CD4-positive, alpha-beta T cell treated with Interleukin-1 beta for 1 hour (primary cell): ENCODE results near the gene AKAP6.

Source experiments
- DNase-seq, 2 donors: peaks; one replicate each; pipeline ENCODE4 v3.0.0-alpha.2; 2020 to 2022

The AKAP6 gene

DNA sequence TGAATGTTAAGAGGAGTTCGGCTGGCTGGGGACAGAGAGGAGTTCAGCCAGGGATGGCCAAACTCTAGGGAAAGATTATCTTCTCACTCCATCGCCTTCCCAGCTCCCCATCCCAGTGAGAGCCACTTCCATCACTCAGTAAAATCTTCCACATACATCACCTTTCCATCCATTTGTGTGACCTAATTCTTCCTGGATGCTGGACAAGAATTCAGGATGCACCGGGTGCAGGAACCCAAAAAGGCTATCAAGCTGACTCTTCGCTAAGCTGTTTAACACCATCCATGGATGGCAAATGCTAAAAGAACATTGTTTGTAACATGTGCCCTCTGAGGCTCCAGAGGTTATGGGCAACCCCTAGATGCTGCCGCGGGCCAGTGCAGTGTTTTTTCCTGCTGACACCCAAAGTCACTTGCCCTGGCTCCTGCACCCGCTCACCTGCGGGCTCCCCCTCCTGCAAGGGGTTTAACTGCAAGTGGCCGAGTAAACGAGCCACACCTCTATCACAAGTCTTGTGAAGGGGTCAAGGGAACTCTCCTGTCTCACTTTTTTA, 393.6 kb downstream of the AKAP6 start:
- no peak for DNase-seq

DNA sequence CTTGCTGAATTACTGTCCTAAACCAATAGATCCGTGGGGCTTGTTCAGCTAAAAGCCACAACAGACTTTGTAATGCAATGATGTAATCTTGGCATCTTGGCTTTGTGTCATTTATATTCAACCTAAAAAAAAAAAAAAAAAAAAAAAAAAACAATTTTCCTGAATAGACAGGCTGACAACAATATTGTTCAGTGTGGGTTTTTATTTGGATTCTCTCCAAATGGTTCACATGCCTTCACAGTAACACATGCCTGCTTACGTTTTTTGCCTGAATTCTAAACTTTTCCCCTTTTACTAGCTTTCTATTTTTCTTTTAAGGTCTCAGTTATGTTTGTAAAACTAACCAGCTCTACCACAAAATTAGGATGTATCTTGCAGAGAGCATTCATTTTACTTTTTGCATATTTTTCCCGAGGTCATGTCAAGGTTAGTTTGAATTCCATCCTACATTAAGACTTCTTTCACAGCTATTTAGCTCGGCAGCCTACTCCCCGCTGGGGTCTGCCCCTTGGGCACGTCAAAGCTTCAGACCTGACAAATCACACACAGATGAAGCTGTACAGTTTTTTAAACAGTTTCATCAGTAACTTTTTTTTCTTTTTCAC, 395.9 kb downstream of the AKAP6 start:
- DNase-seq, result no peak

DNA sequence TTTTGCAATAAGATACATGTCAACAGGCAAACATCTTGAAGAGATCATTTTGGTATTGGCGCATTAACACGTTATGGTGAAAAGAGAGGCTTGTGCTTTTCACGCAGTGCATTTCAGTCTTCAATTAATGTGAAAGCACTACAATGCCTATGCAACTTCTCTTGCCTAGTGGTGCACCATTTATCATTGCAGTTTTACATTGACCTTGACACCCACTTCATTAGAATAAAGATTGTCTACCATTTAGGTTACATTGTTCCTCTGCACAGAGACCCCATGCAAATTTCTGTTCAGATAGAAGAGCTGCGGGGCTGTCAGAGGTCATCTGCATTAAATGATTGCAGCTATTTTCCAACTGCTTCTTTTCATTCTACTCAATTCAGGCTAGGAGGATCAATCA, 397.4 kb downstream of the AKAP6 start:
- DNase-seq, result no peak

DNA sequence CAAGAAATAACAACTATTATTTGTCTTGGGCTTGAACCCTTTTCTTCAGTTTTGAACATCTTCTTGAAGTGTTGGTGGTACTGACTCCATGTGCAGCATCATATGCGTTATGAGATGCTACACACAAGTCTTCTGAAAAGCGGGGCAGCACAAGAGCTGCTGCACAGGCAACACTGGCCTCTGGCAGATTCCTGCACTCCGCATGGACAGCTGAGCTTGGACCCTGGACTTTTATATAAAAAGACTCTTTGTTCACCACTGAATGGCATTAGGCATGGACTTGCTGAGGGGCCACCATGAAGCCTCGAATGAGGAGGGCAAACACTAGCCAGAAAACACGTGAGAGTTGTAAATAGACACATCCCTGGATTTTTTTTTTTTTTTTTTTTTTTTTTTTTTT, 398.7 kb downstream of the AKAP6 start:
- DNase-seq, result no peak

DNA sequence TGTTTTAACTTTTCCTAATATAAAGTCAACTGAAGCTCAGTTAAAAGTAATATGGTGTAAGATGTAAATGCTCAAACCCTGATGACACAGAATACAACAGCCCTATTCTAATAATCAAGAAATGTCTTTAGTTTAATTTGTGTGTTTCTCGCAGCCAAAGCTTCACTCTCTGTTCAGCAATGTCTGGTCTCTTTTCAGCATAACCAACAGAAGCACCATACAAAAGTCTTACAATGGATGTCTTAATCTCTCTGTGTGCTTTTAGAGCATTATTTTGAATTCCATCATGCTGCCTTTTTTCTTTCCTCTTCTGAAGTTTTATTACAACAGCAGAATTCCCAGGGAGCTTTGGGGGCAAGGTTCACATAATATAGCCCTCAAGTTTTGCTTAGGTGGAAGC, 399.4 kb downstream of the AKAP6 start:
- DNase-seq, result no peak

DNA sequence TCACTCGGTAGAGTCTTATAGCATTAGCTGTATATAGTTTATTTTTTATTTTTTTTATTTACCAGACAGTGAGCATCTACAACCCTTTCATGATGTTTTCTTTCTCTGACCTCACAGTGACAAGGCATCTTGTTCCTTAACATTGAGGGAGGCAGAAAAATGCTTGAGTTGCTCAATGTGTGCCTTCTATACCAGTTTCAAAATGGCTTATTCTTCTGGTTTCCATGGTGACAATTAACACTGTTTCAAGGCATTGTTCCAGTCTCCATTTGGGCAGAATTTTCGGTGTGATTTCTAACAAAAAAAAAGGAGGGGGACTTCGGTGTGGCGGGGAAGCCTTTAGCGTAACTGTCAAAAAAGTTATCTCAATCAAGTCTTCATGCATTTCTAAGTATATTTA, 399.9 kb downstream of the AKAP6 start:
- no peak for DNase-seq

DNA sequence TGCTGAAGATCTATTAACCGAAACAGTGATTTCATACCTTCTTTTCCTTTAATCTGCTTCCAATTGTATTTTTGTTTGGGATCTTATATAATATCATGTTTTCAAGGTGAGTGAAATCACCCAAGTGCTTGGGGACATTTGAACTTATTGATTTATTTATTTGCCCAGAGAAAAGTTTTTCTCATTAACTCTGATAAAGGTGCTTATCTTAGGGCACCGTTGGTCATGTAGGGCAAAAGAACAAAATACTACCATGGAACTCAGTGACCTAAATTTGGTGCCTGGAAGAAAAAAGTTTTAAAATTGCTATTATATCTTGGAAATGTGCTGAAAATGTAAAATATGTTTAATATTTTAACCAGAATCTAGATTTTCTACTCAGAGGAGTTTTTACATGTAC, 402.2 kb downstream of the AKAP6 start:
- no peak for DNase-seq

DNA sequence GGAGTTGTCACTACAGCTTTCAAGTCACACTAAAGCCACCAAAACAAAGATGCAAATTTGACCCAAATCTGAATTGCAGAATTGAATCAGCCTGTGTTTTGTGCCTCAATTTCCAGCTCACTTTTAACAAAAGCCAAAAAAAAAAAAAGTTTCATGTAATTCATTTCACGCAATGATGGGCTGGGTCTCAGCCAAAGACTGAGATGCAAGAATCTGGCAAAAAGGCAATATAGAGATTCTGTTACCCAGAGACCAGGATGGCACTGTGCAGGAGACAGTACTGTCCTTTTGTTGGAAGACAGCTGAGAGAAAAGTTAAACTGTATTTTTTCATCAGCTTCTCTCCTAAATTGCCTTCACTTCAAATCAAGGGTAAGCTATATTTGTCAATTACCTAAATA, 403.9 kb downstream of the AKAP6 start:
- no peak for DNase-seq

DNA sequence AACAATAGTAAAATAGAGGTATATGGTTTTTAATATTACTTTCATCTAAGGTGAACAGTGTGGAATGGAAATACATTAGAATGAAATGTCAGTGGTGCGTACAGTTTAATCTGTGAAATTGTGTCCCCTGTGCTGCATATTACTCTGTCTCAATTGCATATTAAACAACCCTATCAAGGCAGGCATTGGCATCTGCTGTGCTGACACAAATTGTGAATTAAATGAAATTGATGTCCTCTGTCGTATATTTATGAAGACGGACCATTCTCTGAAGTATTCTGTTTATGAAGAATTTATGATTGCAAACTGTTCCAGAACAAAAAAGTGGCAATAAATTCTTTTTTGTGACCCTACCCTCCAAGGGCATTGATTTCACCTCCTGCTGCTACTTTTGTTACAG, 405.2 kb downstream of the AKAP6 start:
- DNase-seq, result no peak

DNA sequence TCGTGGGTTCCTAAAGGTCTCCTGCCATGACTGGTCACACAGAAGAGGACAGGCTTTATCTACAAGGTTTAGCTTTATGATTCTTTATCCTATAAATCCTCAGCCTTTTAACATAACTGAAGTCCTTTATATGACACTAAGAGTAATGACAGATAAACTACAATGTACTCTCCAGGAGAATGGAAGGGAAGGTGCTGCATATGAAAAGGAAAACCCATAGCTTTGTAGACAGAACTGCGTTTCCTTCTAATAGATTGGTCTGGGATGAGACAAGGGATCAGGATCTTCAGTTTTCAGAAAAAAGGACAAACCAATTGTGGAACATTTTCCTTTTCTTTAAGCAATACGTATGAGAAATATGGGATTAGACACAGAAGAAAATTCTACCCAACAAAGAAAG, 408.5 kb downstream of the AKAP6 start:
- no peak for DNase-seq

DNA sequence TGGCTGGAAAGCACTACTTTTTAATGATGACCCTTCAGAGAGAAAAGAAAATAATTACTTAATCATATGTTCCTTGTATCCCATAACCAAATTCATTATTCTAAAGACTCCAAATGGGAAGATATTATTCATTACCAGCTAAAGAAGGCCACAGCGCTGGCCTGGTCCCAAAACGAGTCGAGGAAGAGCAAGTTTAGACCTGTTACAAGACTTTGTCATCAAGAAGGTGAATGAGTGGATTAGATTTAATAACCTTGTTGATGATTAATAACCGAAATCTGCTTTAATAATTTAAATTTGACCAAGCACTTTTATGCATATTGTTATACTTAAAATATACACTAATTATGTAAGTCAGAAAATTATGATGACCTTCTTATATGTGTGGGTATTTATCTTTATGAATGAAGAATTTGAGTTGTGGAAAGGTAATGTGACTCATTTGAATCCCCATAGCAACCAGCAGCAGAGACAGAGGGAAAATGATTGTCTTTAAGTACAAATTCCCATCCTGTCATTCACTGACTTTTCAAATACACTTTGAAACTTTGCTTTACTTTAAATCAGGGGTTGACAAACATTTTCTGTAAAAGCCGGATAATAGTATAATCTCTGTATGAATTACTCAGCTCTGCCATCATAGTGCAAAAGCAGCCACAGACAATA, 409.2 kb downstream of the AKAP6 start:
- no peak for DNase-seq

DNA sequence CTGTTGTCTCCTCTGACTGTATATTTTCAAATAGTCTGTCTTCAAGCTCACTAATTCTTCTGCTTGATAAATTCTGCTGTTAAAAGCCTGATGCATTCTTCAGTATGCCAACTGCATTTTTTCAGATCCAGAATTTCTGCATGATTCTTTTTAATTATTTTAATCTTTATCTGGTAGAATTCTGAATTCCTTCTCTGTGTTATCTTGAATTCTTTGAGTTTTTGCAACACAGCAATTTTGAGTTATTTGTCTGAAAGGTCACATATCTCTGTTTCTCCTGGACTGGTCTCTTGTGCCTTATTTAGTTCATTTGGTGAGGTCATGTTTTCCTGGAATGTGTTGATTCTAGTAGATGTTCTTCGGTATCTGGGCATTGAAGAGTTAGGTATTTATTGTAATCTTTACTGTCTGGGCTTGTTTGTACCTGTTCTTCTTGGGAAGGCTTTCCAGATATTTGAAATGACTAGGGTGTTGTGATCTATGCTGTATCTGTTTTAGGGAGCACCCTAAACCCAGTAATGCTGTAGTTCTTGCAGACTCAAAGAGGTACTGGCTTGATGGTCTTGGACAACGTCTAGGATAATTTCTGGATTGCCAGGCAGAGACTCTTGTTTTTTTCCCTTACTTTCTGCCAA, 415.8 kb downstream of the AKAP6 start:
- no peak for DNase-seq

DNA sequence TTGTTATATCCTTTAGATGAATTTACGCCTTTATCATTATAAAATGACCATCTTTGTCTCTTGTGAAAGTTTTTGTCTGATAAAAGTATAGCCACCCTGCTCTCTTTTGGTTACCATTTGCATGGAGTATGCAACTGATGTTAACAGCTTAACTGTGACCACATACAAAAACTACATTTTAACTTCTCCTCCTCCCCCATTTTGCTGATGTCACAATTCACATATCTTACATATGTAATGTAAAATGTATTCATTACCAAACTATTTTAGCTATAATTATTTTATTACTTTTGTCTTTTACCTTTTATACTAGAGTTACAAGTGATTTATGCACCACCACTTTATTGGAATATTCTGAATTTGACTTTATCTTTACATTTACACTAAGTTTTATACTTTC, 425.1 kb downstream of the AKAP6 start:
- DNase-seq, result no peak

DNA sequence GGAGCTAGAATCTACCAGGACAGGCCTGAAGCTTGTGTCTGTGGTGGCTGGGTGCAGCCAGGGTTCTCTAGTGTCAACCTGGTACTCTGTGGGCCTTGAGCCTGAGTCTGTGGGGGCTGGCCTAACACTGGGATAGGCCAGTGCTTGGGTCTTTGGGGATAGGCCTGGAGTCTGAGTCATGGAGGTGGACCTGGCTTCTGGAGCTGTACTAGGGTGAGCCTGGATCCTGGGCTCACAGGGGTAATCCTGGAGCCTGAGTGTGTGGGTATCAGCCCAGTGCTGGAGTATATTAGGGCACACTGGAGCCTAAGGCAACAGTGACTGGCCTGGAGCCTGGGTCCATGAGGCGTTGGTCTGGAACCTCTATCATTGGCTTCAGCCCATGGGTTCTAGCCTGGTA, 427.1 kb downstream of the AKAP6 start:
- no peak for DNase-seq

DNA sequence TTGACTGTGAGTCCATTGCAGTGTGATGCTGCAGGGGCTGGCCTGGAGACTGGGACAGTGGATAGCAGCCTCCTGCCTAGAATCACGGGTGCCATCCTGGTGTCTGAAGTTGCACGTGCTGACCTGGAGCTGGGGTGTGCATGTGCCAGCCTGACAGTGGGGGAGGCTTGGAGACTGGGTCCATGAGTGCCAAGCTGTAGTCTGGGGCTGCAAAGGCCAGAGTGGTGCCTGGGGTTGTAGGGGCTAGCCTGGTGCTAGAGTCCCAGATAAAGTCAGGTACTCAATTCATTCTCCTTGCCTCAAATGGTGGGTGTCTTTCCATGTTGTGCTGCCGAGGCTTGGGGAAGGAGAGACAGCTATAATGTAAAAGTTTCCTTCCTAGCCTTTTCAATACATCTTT, 427.7 kb downstream of the AKAP6 start:
- DNase-seq, result no peak

DNA sequence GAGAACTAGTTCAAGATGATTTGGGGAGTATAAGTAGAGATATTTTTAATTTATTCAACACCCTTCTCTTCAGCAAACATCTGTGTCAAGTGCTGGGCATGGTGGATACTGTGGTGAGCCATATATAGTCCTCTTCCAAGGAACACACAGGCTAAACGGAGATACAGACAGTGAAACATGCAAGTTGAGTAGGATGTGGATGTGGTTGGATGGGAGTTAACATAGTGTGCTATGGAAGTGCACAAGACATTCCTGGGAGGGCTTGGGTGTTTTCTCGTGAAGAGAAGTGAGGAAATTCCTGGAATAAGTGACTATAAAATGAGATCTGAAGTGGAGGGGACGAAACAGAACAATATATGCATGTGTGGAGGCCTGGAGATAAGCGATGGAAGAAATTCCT, 428.5 kb downstream of the AKAP6 start:
- DNase-seq, result no peak

DNA sequence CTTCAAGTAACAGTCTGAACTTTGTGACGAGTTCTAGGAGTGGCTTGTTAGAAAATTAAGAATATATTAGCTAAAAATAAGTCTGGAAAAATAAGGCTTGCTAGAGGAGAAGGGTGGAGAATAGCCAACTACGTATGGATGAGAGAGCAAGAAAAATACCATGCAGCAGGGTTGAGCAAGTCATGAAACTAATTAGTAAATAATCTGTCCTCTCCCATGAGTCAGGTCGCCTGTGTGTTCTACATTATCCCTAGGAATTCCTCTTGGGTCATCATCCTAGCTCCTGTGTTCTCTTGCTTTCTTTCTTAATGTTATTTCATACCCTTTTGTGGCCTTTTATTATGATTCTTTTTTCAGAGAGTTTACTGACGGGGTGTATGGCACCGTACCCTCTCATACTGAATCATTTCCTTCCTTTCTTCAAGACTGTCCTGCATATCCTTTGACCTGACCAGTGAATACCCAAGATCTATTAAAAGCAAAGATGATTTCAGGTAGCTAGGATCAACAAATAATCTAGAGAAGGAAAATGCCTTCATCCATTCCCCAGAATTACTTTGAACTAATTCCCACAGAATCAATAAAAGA, 432.4 kb downstream of the AKAP6 start:
- no peak for DNase-seq

DNA sequence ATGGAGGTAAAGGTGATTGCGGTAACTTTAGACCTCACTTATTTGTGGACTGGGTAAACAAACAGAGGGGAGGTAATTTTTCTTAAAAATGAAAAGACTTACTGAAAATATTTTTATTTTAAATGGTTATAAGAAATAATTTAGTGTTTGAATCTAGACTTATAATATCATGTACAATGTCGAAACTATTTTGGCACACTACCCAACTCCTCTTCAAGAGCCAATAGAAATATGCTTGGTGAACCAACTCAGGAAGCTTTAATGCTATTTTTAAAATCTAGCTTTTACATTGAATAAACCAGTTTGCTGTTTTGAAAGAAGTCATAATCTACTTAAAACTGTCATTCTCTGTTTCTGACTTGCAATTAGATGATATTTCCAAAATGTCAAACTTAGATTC, 433.8 kb downstream of the AKAP6 start:
- DNase-seq, result no peak

DNA sequence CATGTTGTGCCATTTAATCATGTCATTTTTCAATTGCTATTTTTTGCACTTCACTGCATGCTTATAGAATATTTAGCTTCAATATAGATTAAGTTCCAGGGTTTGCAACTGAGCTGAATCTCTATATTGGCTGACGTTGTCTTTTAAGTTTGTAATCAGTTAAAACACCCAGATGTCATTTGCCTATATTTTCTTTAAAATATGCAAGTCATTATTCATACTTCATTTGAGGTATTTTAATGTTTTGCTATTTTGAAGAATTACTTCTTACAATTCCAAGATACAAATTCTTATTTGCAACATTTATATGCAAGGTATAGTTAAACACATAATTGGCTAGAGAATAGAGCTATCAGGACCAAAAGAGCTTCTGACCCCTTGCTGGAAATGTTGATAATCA, 434.6 kb downstream of the AKAP6 start:
- DNase-seq, result no peak

DNA sequence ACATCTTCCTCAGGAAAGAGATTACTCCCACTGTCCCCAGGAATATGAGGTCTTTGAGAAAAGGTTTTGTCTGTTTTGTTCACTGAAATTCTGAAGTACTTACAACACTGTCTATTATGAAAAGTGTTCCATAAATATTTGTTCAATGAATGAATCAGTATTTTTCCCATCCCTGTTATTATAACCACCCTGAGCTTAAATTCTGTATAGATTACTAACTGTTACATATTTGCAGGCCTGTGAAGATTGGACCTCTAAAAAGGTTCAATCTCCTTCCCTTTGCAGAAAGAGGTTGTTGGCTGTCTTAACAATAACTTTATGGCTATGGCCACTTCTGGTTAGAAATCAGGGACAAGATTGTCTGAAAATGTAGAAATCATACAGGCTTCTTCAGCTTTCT, 435.0 kb downstream of the AKAP6 start:
- no peak for DNase-seq

DNA sequence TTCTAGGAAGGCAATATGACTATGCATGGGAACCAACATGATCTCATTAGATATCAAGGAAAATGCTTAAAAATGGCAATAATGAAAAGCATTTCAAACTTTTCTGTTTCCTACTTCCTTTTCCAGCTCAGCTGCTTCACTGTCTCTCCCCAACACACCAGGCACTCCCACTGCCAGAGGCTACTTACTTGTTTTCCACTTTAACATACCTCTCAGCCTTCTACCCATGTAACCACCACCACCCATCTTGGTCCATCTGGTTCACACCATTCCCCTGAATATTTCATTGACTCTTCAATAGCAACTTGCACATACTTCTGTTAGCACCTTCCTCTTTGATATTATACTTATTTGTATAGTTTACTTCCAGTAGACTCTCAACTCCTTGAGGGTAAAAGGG, 441.3 kb downstream of the AKAP6 start:
- no peak for DNase-seq

DNA sequence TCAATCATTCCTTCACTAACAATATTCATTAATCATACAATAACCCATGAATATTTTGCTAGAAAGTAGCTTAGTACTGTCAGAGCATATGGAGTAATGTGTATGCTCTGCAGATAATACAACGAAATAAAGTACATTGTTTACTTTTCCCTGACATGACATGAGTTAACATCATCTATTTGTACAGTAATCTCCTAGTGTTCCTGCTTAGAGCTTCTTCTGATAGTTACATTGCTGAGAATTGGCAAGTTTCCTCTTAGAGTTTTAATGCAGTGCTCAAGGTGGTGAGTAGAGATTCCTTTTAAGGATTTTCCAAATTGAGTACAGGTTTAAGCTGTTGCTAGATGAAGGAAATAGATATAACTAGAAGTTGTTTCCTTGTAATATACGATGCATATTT, 445.1 kb downstream of the AKAP6 start:
- no peak for DNase-seq

DNA sequence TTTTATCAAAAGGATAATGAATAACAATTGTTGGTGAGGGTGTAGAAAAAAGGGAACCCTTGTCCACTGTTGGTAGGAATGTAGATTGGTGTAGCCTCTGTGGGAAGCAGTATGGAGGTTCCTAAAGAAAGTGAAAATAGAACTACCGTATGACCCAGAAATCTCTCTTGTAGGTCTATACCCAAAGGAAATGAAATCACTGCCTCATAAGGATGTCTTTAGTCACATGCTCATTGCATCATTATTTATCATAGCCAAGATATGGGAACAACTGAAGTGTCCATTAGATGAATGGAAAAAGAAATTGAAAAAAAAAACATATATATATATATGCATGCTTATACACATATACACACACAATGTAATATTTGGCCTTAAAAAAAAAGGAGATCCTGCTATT, 450.7 kb downstream of the AKAP6 start:
- DNase-seq, result no peak

DNA sequence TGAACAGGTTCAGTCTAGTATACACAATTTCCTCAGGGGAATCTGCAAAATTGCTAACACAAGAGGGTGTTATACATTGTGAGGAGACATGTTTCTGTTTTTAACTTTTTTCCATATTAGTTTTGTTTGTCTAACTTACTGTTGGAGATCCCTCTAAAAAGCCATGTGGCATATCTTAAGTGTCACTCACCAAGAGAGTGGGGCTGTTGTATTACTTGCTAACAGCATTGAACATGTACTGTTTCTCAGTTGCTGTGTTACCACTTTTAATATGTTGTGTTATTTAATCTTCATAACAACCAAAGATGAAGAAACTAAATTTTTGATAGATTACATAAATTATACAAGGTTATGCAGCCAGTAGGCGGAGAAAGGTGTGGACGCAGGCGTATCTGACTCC, 455.3 kb downstream of the AKAP6 start:
- no peak for DNase-seq
